GM18498 (cell line): Measurements from ENCODE around the gene NSD1.
"Not testable (repeated sequence)": the region's sequence is repeated elsewhere in the genome, so short reads cannot be mapped to it uniquely, and the experiment has no call there.

Experiments used
- ATAC-seq: cut with Tn5 transposase; IDR thresholded peaks from one replicate; pipeline ENCODE4 v1.9.1; 2021; ENCODE audit warnings: mild to moderate bottlenecking, moderate library complexity; ENCODE audit not compliant: unreplicated experiment

NSD1 gene

DNA sequence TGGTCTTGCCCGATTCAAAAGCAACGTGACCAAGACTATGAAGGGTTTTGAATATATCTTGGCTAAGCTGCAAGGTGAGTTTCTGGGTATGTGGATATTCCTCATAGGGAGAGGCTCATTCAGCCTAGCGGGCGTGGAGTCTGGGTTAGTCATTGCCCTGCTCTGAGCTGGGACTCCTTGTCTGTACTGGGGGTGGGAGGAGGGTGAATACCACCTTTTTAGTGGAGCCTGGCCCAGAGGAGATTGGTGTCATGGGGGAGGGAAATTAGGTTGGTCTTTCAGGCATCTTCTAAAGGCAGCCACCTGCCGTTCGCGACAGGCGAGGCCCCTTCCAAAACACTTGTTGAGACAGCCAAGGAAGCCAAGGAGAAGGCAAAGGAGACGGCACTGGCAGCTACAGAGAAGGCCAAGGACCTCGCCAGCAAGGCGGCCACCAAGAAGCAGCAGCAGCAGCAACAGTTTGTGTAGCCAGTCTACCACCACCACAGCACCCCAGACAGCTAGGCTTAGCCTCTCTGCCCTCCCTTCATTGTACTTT, 172.6 kb downstream of the NSD1 start:
- not testable (repeated sequence) for ATAC-seq

GRCh38 chr5:177306674-177307543, 173.3 kb downstream of the NSD1 start:
- ATAC-seq, result no peak

DNA sequence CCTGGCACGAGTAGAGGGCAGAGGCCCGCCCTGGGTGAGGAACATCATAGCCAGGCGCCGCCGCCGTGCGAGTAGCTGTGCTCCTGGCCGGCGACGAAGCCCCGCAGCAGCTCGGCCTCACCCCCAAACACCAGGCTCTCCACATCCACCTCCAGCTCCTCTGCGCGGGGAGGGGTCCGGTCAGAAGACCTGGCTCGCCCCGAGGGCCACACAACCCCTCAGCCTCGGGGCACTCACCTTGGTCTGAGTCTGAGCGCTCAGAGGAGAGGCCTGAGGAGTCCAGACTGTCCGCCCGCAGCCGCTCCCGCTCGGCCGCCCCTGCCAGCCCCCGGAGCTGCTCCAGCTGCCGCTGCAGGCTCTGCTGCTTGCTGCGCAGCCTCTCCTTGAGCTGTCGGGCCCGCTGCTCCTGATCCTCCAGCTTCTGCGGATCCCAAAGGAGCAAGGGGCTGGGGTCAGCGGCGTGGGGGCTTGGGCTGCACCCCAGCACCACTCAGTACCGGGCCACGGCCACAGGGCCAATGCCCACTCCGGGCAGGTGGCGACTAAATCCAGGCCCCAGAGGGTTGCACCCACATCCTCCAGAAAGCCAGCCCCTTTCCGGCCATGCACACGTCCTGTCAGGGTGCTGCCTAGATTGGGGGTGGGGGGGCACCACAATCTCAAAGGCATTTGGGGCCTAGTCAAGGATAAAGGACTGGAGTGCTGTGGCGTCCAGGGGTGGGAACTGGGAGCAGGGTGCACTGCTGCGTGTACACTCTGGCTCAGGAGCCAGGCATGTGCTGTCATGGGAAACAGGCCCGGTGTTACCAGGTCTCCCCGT, 174.2 kb downstream of the NSD1 start:
- ATAC-seq, result no peak

DNA sequence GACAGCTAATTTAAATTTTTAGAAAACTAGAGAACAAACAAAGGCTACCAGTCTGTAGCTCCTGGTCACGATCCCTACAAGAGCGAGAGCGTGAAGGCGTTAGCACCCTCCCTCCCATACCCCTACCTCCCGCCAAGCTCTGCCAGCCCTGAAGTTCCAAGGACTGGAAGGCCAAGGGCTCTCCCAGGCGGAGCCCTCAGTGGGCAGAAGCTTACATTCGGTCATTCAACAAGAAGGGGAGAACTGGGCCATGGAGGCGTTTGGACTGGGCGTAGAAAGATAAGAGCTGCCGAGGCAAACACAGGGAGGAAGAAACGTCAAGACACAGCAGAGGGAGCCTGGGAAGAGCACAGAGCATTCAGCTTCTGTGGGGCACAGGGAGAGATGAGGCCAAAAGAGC, 175.2 kb downstream of the NSD1 start:
- no peak for ATAC-seq

- ATAC-seq, result no peak
Observed at GRCh38 chr5:177309351-177310191, 176.0 kb downstream of the NSD1 start.

GRCh38 chr5:177310332-177310731, 176.8 kb downstream of the NSD1 start:
- ATAC-seq, result no peak

- peak; percentile 31 for ATAC-seq
Observed at GRCh38 chr5:177310757-177311391, 177.3 kb downstream of the NSD1 start.

DNA sequence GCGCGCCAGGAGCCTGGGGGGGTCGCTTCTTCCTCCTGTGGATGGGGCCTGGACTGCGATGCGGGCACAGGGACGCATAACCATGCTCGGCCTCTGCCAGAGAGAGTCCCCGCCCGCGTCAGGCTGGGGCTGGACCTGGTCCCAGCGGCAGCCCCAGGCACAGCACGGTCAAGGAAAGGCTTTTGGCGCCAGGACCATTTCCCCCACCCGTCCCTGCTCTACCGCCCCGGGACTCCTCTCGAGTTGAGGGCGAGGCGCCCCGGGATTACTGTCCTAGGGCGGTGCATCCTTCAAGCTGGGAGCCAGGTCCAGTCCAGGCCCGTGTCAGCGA, 177.8 kb downstream of the NSD1 start:
- ATAC-seq, result no peak

DNA sequence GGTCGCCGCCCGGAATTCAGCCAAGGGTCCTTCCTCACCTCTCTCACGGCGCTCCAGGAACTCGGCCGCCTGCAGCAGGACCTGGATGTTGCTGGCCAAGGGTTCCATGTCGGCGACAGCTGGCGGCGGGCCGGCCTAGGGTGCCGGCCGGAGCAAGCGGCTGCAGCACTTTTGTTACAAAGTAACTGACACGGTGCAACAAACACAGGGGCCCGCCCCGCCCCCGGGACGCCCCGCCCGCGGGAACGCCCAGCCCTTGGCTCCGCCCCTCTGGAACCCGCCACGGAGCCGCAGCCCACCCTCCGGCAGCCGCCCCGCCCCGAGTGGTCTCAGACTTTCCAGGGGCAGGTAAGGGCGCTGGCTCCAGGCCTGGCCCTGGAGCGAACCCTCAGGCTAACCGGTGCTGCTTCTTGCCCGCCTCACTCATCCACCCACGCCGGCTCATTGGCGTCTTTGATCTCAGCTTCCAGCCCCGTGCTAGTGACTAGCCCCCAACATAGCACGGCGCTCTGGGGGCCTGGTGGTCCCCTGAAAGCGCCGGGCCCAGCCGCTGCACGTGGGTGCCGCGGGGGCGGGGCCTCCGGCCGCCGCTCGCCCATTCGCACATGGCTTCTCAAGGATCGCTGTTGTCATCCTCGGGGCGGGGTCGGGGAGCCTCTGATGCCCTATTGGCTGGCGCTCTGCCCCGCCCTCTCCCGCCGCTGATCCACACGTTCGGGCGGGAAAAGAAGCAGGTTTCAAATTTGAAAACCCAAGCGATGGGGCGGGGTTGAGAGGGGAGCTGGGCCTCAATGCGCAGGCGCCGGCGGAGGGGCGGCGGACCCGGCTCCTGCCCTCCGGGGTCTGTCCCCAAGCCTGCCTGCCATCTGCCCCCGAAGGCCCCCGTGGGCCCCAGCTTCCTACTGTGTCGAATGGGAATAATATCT, 178.4 kb downstream of the NSD1 start, which contains the start of gene MXD3:
Gene MXD3, minus strand, starts transcription at position 176 of the 926 bp plus-strand sequence. Its CDS starts 68 bp downstream, at position 108.
- ATAC-seq, result peak; percentile 79

DNA sequence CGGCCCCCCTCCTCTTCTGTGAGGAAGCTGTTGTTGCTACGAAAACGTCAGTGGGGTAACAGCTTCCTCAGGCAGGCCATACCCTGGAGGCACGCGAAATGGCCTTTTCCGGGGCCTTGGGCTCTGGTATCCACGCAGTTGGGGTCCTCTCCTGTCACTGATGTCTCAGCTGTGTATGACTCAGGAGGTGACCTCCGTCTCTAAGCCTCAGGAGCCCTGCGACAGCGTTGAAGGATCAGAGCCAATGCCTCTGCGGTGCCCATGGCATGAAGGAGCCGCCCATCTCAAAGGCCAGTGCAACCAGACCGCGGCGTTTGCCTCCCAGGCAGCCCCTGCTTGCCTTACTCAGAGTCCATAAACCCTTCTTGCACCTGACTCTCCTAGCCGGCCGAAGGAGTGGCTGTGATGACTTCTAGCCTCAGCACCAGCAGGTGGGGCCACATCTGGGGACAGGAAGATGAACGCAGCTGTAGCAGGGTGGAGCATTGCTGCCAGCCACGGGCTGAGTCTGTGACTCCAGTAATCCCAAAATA, 179.1 kb downstream of the NSD1 start:
- ATAC-seq, result peak; percentile 18

DNA sequence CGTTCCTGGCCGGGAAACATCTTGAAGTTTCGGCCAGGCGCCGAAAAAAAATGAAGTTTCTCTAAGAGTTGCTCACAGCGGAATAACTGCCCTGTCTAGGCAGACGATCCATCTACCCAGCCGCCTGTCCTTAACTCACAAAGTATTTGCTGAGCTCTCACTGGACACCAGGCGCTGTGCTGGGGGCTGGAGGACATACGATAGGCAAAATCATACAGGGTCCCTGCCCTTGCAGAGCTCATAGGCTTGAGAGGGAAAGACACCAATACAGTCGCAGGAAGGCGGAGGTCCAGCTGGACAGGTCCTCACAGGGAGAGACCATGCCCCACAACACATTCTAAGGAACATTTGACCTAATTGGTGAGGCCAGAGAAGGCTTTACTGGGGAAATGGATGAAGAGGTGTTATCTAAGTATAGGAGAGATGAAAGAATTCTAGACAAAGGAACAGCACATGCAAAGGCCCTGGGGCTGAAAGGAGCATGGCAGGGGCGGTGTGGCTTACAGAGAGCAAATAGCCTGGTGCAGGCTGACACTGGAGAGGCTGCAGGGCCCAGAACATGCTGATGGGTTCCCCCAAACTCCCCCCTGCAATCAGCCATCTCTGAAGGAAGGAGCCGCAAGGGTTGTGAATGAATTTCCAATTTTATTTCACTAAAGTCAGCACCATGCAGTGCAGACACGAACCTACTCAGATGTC, 180.1 kb downstream of the NSD1 start:
- ATAC-seq, result no peak

GRCh38 chr5:177314376-177315342, 181.1 kb downstream of the NSD1 start:
- no peak for ATAC-seq

GRCh38 chr5:177315411-177315810, 181.8 kb downstream of the NSD1 start:
- no peak for ATAC-seq

GRCh38 chr5:177316005-177316404, 182.4 kb downstream of the NSD1 start:
- ATAC-seq, result no peak

- no peak for ATAC-seq
Observed at GRCh38 chr5:177317959-177318377, 184.4 kb downstream of the NSD1 start.

- ATAC-seq, result no peak
Observed at GRCh38 chr5:177319913-177320588, 186.5 kb downstream of the NSD1 start.

DNA sequence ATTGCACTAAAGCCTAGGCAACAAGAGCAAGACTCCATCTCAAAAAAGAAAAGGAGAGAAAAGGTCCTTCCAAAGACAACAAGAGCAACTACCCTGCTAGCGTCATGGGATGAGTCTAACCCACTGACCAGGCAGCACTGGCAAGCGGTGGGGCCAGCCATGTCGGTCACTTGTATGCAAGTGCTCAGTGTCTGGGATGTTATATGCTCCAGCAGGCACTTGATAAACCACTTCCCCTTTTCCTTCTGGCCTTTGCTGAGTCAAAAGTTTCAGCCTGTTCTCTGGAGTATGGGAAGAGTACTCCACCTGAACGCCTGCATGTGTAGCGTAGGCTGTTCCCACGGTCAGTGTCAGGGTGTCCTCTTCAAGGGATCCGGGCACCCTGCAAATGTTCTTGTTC, 187.3 kb downstream of the NSD1 start:
- no peak for ATAC-seq
